Endodermal cell (in vitro differentiated cells): ENCODE results near the gene ADRB1. TPM values are rescaled to one million over a fixed set of nuclear protein-coding genes. Genes with fewer than 3 reads are reported as not detected.

ENCODE experiments used
- DNase-seq: peaks from one replicate; pipeline ENCODE4 v3.0.0-alpha.2; 2017
- H3K27ac ChIP-seq: 2 replicates; pipeline ENCODE4 v1.5.1; 2013; ENCODE audit warnings: mild to moderate bottlenecking, low read depth, low read length, moderate library complexity
- H3K27me3 ChIP-seq: 2 replicates; pipeline ENCODE4 v1.6.1; 2013; ENCODE audit warnings: mild to moderate bottlenecking, low read length, moderate library complexity; ENCODE audit not compliant: insufficient read depth, control insufficient read depth, poor library complexity, severe bottlenecking
- H3K36me3 ChIP-seq: 2 replicates; pipeline ENCODE4 v1.7.0; 2013; ENCODE audit warnings: mild to moderate bottlenecking, low read length, moderate library complexity; ENCODE audit not compliant: control insufficient read depth, insufficient read depth
- H3K4me1 ChIP-seq: one replicate; pipeline ENCODE4 v1.7.0; 2013; ENCODE audit warnings: low read length; ENCODE audit not compliant: control insufficient read depth, insufficient read depth
- H3K4me3 ChIP-seq: 2 replicates; pipeline ENCODE4 v1.5.1; 2013; ENCODE audit warnings: mild to moderate bottlenecking, low read length, moderate library complexity
- H3K9ac ChIP-seq: 2 replicates; pipeline ENCODE4 v1.6.1; 2013; ENCODE audit warnings: mild to moderate bottlenecking, low read length, moderate library complexity; ENCODE audit not compliant: poor library complexity, severe bottlenecking; ENCODE audit errors: extremely low read depth
- H3K9me3 ChIP-seq: 2 replicates; pipeline ENCODE4 v1.6.1; 2013; ENCODE audit warnings: mild to moderate bottlenecking, low read length, moderate library complexity; ENCODE audit not compliant: control insufficient read depth
- H3K27ac Mint-ChIP-seq: 2 replicates; pipeline ENCODE4 v1.8.0; 2020; ENCODE audit warnings: mixed read lengths
- H3K27me3 Mint-ChIP-seq: 2 replicates; pipeline ENCODE4 v1.8.0; 2021; ENCODE audit warnings: mild to moderate bottlenecking, mixed read lengths; ENCODE audit not compliant: insufficient read depth
- H3K36me3 Mint-ChIP-seq: 2 replicates; pipeline ENCODE4 v1.8.0; 2020; ENCODE audit warnings: low read depth, mixed read lengths
- H3K4me1 Mint-ChIP-seq: 2 replicates; pipeline ENCODE4 v1.8.0; 2020; ENCODE audit warnings: mixed read lengths
- H3K4me3 Mint-ChIP-seq: 2 replicates; pipeline ENCODE4 v1.8.0; 2020; ENCODE audit warnings: mild to moderate bottlenecking, moderate library complexity, mixed read lengths
- H3K9me3 Mint-ChIP-seq: 2 replicates; pipeline ENCODE4 v1.8.0; 2020; ENCODE audit warnings: mild to moderate bottlenecking, mixed read lengths
- WGBS, 2 experiments: methylation state at CpG; one replicate each; pipeline versions ENCODE4 v1.1.5 to v1.1.7; 2013; ENCODE audit warnings: missing lambda C conversion rate in 2 of 2, mixed read lengths in 1 of 2; ENCODE audit not compliant: insufficient coverage in 1 of 2, insufficient read length in 1 of 2; 5-methylcytosine and 5-hydroxymethylcytosine counted together
- total RNA-seq, 2 donors: library from RNA; stranded (reverse); fragmentation: NEBNext Ultra II Directional in 1 of 2; extraction: Animal tissue kit (Norgen Biotek cat#: 25700) in 1 of 2; gene quantifications; 2 replicates in 1 of 2; 3 replicates in 1 of 2; pipeline ENCODE4 v1.2.1, GENCODE V29; 2021
- TF ChIP-seq, protein P1 (sequence below): fragments of 200-600 bp; sonication (generic); conservative IDR thresholded peaks from 2 replicates; pipeline ENCODE4 v1.5.0; 2021; ENCODE audit warnings: antibody characterized with exemption, mild to moderate bottlenecking

The ADRB1 gene
- total RNA-seq, 2 donors from 2014 or later, result not detected

DNA sequence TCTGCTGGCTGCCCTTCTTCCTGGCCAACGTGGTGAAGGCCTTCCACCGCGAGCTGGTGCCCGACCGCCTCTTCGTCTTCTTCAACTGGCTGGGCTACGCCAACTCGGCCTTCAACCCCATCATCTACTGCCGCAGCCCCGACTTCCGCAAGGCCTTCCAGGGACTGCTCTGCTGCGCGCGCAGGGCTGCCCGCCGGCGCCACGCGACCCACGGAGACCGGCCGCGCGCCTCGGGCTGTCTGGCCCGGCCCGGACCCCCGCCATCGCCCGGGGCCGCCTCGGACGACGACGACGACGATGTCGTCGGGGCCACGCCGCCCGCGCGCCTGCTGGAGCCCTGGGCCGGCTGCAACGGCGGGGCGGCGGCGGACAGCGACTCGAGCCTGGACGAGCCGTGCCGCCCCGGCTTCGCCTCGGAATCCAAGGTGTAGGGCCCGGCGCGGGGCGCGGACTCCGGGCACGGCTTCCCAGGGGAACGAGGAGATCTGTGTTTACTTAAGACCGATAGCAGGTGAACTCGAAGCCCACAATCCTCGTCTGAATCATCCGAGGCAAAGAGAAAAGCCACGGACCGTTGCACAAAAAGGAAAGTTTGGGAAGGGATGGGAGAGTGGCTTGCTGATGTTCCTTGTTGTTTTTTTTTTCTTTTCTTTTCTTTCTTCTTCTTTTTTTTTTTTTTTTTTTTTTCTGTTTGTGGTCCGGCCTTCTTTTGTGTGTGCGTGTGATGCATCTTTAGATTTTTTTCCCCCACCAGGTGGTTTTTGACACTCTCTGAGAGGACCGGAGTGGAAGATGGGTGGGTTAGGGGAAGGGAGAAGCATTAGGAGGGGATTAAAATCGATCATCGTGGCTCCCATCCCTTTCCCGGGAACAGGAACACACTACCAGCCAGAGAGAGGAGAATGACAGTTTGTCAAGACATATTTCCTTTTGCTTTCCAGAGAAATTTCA lies 1.7 kb downstream of the ADRB1 start:
- TF ChIP-seq, protein P1, sequence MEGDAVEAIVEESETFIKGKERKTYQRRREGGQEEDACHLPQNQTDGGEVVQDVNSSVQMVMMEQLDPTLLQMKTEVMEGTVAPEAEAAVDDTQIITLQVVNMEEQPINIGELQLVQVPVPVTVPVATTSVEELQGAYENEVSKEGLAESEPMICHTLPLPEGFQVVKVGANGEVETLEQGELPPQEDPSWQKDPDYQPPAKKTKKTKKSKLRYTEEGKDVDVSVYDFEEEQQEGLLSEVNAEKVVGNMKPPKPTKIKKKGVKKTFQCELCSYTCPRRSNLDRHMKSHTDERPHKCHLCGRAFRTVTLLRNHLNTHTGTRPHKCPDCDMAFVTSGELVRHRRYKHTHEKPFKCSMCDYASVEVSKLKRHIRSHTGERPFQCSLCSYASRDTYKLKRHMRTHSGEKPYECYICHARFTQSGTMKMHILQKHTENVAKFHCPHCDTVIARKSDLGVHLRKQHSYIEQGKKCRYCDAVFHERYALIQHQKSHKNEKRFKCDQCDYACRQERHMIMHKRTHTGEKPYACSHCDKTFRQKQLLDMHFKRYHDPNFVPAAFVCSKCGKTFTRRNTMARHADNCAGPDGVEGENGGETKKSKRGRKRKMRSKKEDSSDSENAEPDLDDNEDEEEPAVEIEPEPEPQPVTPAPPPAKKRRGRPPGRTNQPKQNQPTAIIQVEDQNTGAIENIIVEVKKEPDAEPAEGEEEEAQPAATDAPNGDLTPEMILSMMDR, result no peak
- peaks cover 6% of the 10 kb centered on the region for H3K4me1 Mint-ChIP-seq
- H3K27me3 Mint-ChIP-seq, result peaks cover 89% of the 10 kb centered on the region
- peak overlapping the region; percentile 45 for H3K4me3 Mint-ChIP-seq
- H3K36me3 Mint-ChIP-seq, result no peaks in the 10 kb centered on the region
- H3K9me3 Mint-ChIP-seq, result no peaks in the 10 kb centered on the region
- no peaks in the 10 kb centered on the region for H3K4me1 ChIP-seq
- H3K27ac ChIP-seq, result no peak overlapping the region
- H3K4me3 ChIP-seq, result no peak overlapping the region
- no peaks in the 10 kb centered on the region for H3K36me3 ChIP-seq
- 6 to 12% methylated on average over 21 to 78 of the region's 78 CpGs for WGBS, 2 experiments
- no peak overlapping the region for H3K9ac ChIP-seq
- no peaks in the 10 kb centered on the region for H3K9me3 ChIP-seq
- peak; percentile 77 for DNase-seq
- H3K27ac Mint-ChIP-seq, result no peak overlapping the region
- H3K27me3 ChIP-seq, result peaks cover 95% of the 10 kb centered on the region

DNA sequence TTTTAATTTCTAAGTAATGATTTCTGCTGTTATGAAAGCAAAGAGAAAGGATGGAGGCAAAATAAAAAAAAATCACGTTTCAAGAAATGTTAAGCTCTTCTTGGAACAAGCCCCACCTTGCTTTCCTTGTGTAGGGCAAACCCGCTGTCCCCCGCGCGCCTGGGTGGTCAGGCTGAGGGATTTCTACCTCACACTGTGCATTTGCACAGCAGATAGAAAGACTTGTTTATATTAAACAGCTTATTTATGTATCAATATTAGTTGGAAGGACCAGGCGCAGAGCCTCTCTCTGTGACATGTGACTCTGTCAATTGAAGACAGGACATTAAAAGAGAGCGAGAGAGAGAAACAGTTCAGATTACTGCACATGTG lies 2.4 kb downstream of the ADRB1 start:
- Mint-ChIP-seq H3K27ac (no peak overlapping the region), H3K9me3 (no peaks in the 10 kb centered on the region), H3K4me3 (no peak overlapping the region), H3K36me3 (no peaks in the 10 kb centered on the region), H3K27me3 (peaks cover 83% of the 10 kb centered on the region), H3K4me1 (peaks cover 6% of the 10 kb centered on the region)
- 80 to 82% methylated on average over 5 to 7 of the region's 7 CpGs for WGBS, 2 experiments
- Histone ChIP-seq H3K27ac (no peak overlapping the region), H3K36me3 (no peaks in the 10 kb centered on the region), H3K27me3 (peaks cover 89% of the 10 kb centered on the region), H3K4me3 (no peak overlapping the region), H3K4me1 (no peaks in the 10 kb centered on the region), H3K9ac (no peak overlapping the region), H3K9me3 (no peaks in the 10 kb centered on the region)
- no peak for DNase-seq
- TF ChIP-seq, protein P1, result no peak

DNA sequence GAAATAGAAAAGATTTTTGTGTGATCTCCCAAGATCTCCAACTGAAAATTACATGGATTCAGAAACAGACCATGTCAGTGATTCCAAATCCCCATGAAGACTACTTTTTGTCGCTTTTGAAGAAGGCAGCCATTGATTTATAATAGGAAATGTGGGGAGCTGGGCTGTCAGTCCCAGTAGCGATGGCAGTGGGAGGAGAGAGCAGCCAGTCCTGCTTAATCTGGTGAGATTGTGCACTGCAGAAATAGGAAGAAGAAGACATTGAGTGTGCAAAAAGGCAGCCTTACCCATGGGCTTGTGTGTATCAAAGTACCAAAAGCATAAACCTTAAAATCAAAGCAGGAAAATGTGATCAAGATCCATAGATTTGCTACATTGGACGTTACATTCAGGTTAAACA lies 4.8 kb downstream of the ADRB1 start:
- Histone ChIP-seq H3K9me3 (no peaks in the 10 kb centered on the region), H3K4me1 (no peaks in the 10 kb centered on the region), H3K27me3 (peaks cover 72% of the 10 kb centered on the region), H3K27ac (no peak overlapping the region), H3K4me3 (no peak overlapping the region), H3K9ac (no peak overlapping the region), H3K36me3 (no peaks in the 10 kb centered on the region)
- Mint-ChIP-seq H3K4me1 (peaks cover 4% of the 10 kb centered on the region), H3K27ac (no peak overlapping the region), H3K9me3 (no peaks in the 10 kb centered on the region), H3K36me3 (no peaks in the 10 kb centered on the region), H3K27me3 (peaks cover 63% of the 10 kb centered on the region), H3K4me3 (no peak overlapping the region)
- TF ChIP-seq, protein P1, result no peak
- 70 to 76% methylated on average over 2 to 3 of the region's 3 CpGs for WGBS, 2 experiments
- no peak for DNase-seq
